ENCODE data around the gene FICD.
"Not testable (repeated sequence)": the region's sequence is repeated elsewhere in the genome, so short reads cannot be mapped to it uniquely, and the experiment has no call there.

Gene FICD

GRCh38 chr12:108538616-108539195, 23.6 kb downstream of the FICD start:
- no peak for DNase-seq

- no peak for DNase-seq
These were observed 27.2 kb downstream of the FICD start for GRCh38 chr12:108542320-108542719.

GRCh38 chr12:108543652-108544051, 28.6 kb downstream of the FICD start:
- DNase-seq = no peak

DNA sequence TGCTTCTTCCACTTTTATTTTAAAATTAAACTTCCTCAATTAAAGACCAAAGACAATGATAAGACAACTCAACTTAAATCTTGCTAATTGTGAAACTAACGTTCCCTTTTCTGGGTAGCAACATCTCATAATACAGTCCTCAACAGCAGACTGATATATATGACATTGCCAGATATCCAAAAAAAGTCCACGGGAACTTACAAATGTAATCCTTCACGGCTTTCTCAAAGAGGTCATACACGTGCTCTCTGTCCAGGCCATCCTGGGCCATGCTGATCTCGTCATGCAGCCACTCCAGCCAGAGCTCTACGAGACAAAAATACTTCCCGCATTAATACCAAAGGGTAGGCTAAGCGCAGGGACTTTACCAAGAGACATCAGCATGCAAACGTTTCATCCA, 32.6 kb downstream of the FICD start:
- DNase-seq = no peak

GRCh38 chr12:108548954-108549521, 34.0 kb downstream of the FICD start:
- DNase-seq = no peak

- DNase-seq = no peak
These were observed 36.5 kb downstream of the FICD start for GRCh38 chr12:108551535-108551934.

- DNase-seq = no peak
These were observed 38.7 kb downstream of the FICD start for GRCh38 chr12:108553799-108554198.

GRCh38 chr12:108555383-108555782, 40.3 kb downstream of the FICD start:
- not testable (repeated sequence) for DNase-seq

DNA sequence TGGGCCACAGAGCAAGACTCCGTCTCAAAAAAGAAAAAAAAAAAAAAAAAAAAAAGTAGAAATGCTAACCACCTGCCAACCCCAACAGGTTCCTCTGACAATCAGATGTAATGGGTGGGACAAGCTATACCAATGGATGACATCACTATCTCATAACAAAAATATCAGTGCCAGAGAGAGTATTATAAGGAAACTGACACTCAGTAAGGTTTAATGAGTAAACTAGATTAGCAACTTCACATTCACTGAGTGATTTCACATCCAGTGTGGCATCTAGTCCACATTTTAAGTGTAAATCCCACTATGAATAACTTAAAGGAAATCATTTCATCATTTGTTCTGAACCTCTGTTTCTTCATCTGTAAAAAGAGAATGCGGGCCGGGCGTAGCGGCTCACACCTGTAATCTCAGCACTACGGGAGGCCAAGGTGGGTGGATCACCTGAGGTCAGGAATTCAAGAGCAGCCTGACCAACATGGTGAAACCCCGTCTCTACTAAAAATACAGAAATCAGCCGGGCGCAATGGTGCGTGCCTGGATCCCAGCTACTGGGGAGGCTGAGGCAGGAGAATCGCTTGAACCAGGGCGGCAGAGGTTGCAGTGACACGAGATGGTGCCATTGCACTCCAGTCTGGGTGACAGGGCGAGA, 44.1 kb downstream of the FICD start:
- DNase-seq = no peak

GRCh38 chr12:108559748-108560147, 44.7 kb downstream of the FICD start:
- no peak for DNase-seq

- DNase-seq = no peak
These were observed 45.2 kb downstream of the FICD start for GRCh38 chr12:108560321-108560721.

GRCh38 chr12:108560752-108561719, 46.0 kb downstream of the FICD start, which contains the start of gene SART3:
TSS of gene SART3 (minus strand) at chr12:108561173. CDS start at chr12:108561154, 19 bp downstream.
- peak; percentile 75 to 82 for DNase-seq

DNA sequence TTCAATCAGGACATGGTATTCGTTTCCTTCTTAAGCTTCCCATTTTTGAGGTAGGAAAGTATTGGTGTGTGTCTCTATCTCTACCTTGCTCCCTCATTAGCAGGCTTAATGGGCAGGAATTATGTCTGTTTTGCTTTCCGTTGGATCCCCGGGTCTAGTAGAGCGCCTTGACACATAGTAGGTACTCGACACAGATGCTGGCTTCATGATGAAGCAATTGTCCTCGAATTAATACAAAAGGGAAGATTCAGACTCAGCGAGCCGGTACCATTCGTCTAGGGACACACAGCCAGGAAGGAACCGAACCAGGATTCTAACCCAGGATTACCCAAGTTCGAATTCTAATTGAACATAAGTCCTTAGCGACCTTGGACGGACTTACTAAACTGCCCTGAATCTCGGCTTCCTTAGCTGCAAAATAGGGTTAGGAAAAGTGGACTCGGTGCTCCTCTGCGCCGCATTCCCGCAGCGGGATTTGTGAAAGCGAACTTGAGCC, 46.8 kb downstream of the FICD start:
- DNase-seq = no peak

GRCh38 chr12:108562348-108563135, 47.5 kb downstream of the FICD start, which contains the start of gene ISCU:
TSS of gene ISCU (plus strand) at chr12:108562596. CDS start at chr12:108562623, 27 bp downstream.
- peak; percentile 89 to 92 for DNase-seq

DNA sequence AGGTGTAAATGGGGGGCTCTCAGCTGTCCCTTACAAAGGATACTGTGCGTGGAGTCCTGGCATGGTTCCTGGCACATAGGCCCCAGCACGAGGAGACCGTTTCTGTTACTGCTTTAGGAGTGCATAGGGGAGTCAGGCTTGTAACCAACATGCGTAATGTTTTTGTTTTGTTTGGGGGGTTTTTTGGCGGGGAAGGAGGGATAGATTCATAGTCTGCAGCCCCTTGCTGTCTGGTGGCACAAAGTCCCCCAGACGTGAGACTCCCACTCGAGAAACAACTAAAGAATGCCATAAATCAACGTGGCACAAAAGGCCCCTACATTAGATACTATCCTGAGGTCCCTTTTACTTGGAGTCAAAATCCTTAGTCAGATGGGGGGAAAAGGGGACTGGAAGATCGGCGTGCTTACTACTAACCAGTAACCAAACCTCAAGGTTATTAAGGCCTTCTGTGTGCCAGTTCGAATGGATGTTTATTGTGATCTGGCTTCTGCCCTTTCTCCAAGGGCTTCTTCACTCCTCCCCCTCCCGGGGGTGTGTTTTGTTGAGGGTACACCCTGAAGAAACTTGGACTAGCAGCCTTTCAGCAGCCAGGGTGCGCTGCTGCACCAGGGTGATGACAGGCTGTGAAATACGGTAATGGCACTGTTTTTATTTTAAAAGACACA, 48.2 kb downstream of the FICD start:
- peak; percentile 69 to 76 for DNase-seq

GRCh38 chr12:108563804-108564151, 48.7 kb downstream of the FICD start:
- no peak for DNase-seq

DNA sequence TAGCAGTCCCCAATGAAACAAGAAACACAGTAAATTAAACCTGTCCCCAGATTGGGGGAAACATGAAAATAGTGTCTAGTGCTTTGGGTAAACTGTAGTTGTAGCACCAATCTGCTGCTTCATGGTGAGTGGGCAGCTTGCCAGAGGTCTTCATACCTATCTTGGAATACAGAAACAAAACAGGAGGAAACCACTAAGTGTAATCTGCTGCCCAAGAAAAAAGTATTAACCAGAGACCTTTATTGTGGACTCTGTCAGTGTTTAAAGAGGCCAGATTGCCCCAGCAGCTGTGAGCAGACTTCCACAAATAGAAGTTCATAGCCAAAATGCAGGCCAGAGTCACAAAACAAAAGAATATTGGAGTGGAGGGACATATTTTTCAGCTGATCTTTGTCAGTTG, 49.6 kb downstream of the FICD start:
- no peak for DNase-seq

DNA sequence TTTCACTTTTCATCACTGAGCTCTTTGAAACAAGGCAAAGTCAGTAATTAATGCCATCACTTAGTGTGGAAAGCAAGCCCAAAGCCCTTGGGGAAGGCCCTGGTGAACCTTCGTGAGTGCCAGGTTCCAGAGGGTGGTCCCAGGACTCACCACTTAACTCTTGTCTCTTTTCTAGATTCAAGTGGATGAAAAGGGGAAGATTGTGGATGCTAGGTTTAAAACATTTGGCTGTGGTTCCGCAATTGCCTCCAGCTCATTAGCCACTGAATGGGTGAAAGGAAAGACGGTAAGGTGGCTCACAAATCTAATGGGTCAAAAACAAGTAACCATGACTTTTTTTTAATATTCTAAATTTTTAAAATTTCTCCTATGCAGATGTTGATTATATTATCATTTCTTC, 50.1 kb downstream of the FICD start:
- no peak for DNase-seq

DNA sequence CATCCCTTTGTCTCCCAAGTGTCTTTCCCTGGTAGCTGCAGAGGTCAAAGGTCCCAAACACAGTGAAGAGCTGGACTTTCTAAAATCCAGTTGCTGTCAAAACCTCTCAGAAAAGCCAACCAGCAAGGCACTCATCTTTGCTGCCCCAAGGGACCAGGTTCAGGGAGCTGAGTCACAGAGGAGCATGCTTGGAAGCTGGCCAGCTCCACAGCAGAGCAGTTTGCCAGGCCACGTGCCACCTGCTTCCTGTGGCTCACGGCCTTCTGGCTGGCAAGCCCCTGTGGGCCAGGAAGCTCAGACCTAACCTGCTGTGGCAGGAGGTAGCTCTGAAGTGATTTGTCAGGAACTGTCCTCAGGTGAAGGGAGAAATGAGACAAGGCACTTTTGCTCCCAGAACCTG, 50.9 kb downstream of the FICD start:
- DNase-seq = peak; percentile 67 to 92

GRCh38 chr12:108566452-108566851, 51.4 kb downstream of the FICD start:
- no peak for DNase-seq
